ENCODE results near the gene TUBA3E. TPM values are rescaled to one million over a fixed set of nuclear protein-coding genes. Genes with fewer than 3 reads are reported as not detected.
A peak's percentile ranks its signal among the peaks of the same experiment; 100 is the strongest.
"Not testable (repeated sequence)": the region's sequence is repeated elsewhere in the genome, so short reads cannot be mapped to it uniquely, and the experiment has no call there.

The TUBA3E gene
- total RNA-seq, 1 donor from 2014 or later, result not detected

DNA sequence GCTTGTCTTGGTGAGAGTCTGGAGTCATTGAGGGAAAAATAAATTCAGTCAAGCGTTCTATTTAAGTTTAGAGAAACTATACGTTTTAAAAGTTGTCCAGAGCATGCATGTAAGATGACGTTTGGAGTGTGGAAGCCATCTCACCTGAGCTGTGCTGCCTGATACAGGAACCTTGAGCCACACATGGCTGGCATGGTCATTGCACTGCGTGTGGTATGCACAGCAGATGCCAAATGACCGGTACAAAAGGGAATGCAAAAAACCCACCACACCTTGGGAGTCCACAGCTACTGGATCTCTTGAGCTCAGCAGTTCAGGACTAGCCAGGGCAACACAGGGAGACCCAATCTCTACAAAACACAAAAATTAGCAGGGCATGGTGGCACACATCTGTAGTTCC is 11.8 kb downstream of the TUBA3E start:
- Mint-ChIP-seq H3K4me1 (peaks cover 13% of the 10 kb centered on the region), H3K36me3 (ENCODE audit: low read depth) (peaks cover 3% of the 10 kb centered on the region), H3K9me3 (no peaks in the 10 kb centered on the region), H3K27me3 (ENCODE audit: low read depth) (no peaks in the 10 kb centered on the region), H3K4me3 (no peak overlapping the region), H3K27ac (ENCODE audit: unreplicated experiment) (no peak overlapping the region)
- DNase-seq (ENCODE audit: low read depth, low spot score), result no peak
- TF ChIP-seq, protein P1, sequence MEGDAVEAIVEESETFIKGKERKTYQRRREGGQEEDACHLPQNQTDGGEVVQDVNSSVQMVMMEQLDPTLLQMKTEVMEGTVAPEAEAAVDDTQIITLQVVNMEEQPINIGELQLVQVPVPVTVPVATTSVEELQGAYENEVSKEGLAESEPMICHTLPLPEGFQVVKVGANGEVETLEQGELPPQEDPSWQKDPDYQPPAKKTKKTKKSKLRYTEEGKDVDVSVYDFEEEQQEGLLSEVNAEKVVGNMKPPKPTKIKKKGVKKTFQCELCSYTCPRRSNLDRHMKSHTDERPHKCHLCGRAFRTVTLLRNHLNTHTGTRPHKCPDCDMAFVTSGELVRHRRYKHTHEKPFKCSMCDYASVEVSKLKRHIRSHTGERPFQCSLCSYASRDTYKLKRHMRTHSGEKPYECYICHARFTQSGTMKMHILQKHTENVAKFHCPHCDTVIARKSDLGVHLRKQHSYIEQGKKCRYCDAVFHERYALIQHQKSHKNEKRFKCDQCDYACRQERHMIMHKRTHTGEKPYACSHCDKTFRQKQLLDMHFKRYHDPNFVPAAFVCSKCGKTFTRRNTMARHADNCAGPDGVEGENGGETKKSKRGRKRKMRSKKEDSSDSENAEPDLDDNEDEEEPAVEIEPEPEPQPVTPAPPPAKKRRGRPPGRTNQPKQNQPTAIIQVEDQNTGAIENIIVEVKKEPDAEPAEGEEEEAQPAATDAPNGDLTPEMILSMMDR (conservative IDR thresholded peaks at IDR 0.05), result no peak

DNA sequence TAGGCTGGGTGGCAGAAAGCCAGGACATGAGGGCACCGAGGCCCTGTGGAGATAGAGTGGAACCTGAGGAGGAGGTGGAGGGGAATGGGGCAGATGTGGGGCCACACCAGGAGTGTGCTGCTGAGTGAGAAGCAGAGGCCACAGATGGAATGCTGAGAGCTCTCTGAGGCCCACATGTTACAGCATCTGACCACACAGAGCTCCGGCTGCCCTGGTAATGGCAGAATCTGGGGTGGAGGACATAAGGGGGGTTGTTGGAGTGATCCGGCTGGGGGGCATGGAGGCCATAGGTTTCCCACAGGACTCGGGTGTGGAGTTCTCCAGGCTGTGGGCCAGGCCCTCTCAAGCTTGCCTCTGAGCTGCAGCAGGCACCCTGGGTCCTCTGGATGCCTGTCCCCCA is 12.3 kb downstream of the TUBA3E start:
- H3K9me3 Mint-ChIP-seq, result no peaks in the 10 kb centered on the region
- TF ChIP-seq, protein P1 (conservative IDR thresholded peaks at IDR 0.05), result no peak
- no peaks in the 10 kb centered on the region for H3K27me3 Mint-ChIP-seq (ENCODE audit: low read depth)
- no peak for DNase-seq (ENCODE audit: low read depth, low spot score)
- no peaks in the 10 kb centered on the region for H3K36me3 Mint-ChIP-seq (ENCODE audit: low read depth)
- H3K4me1 Mint-ChIP-seq, result peaks cover 14% of the 10 kb centered on the region
- no peak overlapping the region for H3K4me3 Mint-ChIP-seq
- no peak overlapping the region for H3K27ac Mint-ChIP-seq (ENCODE audit: unreplicated experiment)

DNA sequence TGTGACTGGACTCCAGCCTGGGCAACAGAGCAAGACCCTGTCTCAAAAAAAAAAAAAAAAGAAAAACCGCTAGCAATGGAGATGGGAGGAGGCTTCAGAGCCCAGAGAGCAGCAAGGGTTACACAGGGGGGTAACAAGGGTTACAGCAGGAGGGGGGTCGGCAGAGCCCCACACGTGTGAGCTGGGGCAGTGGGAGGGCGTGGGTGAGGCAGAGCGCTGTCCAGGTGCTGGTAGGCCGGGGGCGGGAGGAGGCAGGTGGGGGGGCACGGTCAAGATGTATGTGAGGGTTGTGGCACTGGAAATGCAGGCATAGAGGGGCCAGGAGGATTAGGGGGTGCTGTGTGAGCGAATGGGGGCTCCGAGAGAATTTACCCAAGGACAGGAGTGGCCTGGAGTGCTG is 12.8 kb downstream of the TUBA3E start:
- Mint-ChIP-seq H3K9me3 (no peaks in the 10 kb centered on the region), H3K27me3 (ENCODE audit: low read depth) (no peaks in the 10 kb centered on the region), H3K27ac (ENCODE audit: unreplicated experiment) (no peak overlapping the region)

DNA sequence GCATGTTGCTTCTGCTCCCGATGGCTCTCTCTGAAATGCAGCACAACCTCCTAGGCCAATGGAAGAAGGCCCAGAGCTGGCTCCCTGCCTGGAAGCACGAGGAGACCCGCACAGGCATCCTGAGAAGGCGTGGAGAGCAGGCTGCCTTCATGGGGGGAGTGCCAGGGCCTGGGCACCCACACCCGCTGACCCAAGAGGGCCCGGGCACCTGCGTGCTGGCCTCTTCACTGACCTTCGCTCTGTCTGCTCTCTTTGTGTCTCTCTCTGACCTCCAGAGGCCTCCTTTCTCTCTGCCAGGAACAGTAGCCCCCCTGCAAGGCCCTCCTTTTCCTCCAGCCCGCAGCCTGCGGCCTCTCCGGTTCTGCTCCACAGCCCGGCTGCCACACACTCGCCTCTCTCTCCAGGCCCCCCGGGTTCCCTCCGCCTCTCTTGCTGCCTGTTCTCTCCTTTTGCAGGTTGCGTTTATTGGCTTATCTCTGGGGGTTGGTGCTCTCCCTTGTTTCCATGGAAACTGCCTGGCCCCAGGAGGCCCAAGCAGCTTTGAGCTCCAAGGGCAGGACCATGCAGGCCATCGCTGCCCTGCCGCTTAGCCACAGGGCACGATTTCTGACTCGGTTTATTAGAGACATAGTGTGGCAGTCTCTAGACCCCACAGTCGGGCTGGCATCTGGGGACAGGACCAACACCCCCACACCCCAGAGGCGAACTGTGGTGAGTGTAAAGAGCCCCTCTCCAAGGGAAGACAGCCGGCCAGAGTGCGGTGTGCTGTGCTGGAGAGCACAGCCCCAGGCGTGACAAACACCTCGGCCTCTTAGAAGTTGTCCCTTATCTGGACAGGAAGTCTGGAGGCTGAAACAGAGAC is 14.5 kb downstream of the TUBA3E start:
- TF ChIP-seq, protein P1 (conservative IDR thresholded peaks at IDR 0.05), result no peak
- Mint-ChIP-seq H3K4me1 (peaks cover 19% of the 10 kb centered on the region), H3K9me3 (no peaks in the 10 kb centered on the region), H3K27me3 (ENCODE audit: low read depth) (no peaks in the 10 kb centered on the region), H3K4me3 (peak overlapping the region; percentile 90), H3K27ac (ENCODE audit: unreplicated experiment) (peak overlapping the region; percentile 93), H3K36me3 (ENCODE audit: low read depth) (no peaks in the 10 kb centered on the region)
- peak; percentile 46 for DNase-seq (ENCODE audit: low read depth, low spot score)

More for the DNA sequence above, 12.8 kb downstream of the TUBA3E start:
- H3K36me3 Mint-ChIP-seq (ENCODE audit: low read depth), result no peaks in the 10 kb centered on the region
- H3K4me1 Mint-ChIP-seq, result peaks cover 19% of the 10 kb centered on the region
- no peak for DNase-seq (ENCODE audit: low read depth, low spot score)
- peak overlapping the region; percentile 61 for H3K4me3 Mint-ChIP-seq
- TF ChIP-seq, protein P1 (conservative IDR thresholded peaks at IDR 0.05), result no peak

DNA sequence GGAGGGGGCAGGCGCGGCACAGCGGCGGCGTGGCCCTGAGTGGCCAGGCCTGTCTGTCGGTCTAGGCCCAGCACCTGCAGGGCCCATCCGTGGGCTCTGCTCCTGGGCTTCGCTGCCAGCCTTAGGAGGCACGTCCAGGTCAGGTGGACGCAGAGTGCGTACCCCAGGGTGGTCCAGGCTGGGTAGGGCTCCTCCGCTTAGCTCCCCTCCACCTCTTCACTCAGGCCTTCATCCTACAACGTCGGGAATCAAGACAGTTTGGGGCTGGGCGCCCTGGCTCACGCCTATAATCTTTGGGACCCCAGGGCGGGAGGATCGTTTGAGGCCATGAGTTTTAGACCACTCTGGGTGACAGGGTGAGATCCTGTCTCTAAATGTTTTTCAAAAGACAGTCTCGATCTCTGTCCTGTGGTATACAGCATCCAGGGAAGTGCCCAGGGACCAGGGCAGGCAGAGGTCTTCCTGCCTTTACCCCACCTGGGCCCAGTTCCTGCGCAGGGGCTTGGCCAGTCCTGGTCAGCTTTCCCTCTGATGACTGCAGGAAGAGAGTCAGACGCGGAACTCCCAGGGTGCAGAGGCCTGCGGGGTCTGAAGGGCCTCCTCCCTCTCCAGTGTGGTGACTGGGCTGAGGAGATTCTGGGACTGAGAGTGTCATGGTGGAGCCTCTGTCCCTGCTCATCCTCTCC is 15.3 kb downstream of the TUBA3E start:
- H3K36me3 Mint-ChIP-seq (ENCODE audit: low read depth), result not testable (repeated sequence)

More for the DNA sequence above, 15.3 kb downstream of the TUBA3E start:
- DNase-seq (ENCODE audit: low read depth, low spot score), result peak; percentile 15
- H3K9me3 Mint-ChIP-seq; H3K27me3 Mint-ChIP-seq (ENCODE audit: low read depth): not testable (repeated sequence)
- Mint-ChIP-seq H3K27ac (ENCODE audit: unreplicated experiment) (peak overlapping the region; percentile 50), H3K4me1 (peaks cover 19% of the 10 kb centered on the region), H3K4me3 (peak overlapping the region; percentile 90)
